HG03354 (cell line): ENCODE data around the gene MYO1D.

ENCODE experiments used
- ATAC-seq: cut with Tn5 transposase; IDR thresholded peaks from one replicate; pipeline ENCODE4 v1.9.1; 2021; ENCODE audit warnings: mild to moderate bottlenecking; ENCODE audit not compliant: unreplicated experiment, poor library complexity, severe bottlenecking

The MYO1D gene

GRCh38 chr17:32609085-32609484 lies 267.8 kb downstream of the MYO1D start:
- no peak for ATAC-seq

GRCh38 chr17:32608267-32608666 lies 268.7 kb downstream of the MYO1D start:
- ATAC-seq = no peak

- no peak for ATAC-seq
Measured at GRCh38 chr17:32604966-32605365, 272.0 kb downstream of the MYO1D start.

- ATAC-seq = no peak
Measured at GRCh38 chr17:32602396-32602795, 274.5 kb downstream of the MYO1D start.

GRCh38 chr17:32601866-32602265 lies 275.1 kb downstream of the MYO1D start:
- no peak for ATAC-seq

GRCh38 chr17:32596628-32597027 lies 280.3 kb downstream of the MYO1D start:
- peak; percentile 85 for ATAC-seq

- ATAC-seq = no peak
Measured at GRCh38 chr17:32596206-32596605, 280.7 kb downstream of the MYO1D start.

- ATAC-seq = no peak
Measured at GRCh38 chr17:32593003-32593402, 283.9 kb downstream of the MYO1D start.

GRCh38 chr17:32591405-32591804 lies 285.5 kb downstream of the MYO1D start:
- ATAC-seq = no peak

GRCh38 chr17:32590974-32591373 lies 285.9 kb downstream of the MYO1D start:
- no peak for ATAC-seq

GRCh38 chr17:32588982-32589381 lies 287.9 kb downstream of the MYO1D start:
- ATAC-seq = no peak

- ATAC-seq = no peak
Measured at GRCh38 chr17:32588135-32588534, 288.8 kb downstream of the MYO1D start.

- ATAC-seq = no peak
Measured at GRCh38 chr17:32586666-32587065, 290.3 kb downstream of the MYO1D start.

GRCh38 chr17:32584792-32585191 lies 292.1 kb downstream of the MYO1D start:
- no peak for ATAC-seq

- ATAC-seq = no peak
Measured at GRCh38 chr17:32583053-32583452, 293.9 kb downstream of the MYO1D start.

GRCh38 chr17:32575852-32576251 lies 301.1 kb downstream of the MYO1D start:
- ATAC-seq = no peak

GRCh38 chr17:32570081-32570396 lies 306.9 kb downstream of the MYO1D start:
- ATAC-seq = no peak

GRCh38 chr17:32569171-32570080 lies 307.5 kb downstream of the MYO1D start:
- peak; percentile 69 for ATAC-seq

- ATAC-seq = no peak
Measured at GRCh38 chr17:32568705-32569104, 308.2 kb downstream of the MYO1D start.

- ATAC-seq = no peak
Measured at GRCh38 chr17:32567511-32567910, 309.4 kb downstream of the MYO1D start.

GRCh38 chr17:32567086-32567485 lies 309.8 kb downstream of the MYO1D start:
- no peak for ATAC-seq

- ATAC-seq = no peak
Measured at GRCh38 chr17:32566303-32566702, 310.6 kb downstream of the MYO1D start.
